ENCODE results near the gene SLC25A1. TPM values are rescaled to one million over a fixed set of nuclear protein-coding genes. Genes with fewer than 3 reads are reported as not detected.

SLC25A1 gene
- total and polyA plus RNA-seq, 2 experiments from 2014 or later, result 141 to 242 TPM

- H3K4me3 Mint-ChIP-seq, result peak overlapping the region; percentile 41; the same call in 2 of the 3 replicates
- Histone ChIP-seq H4K20me1 (replicated peaks; ENCODE audit: insufficient read depth) (peaks cover 7% of the 10 kb centered on the region), H3K27me3 (ENCODE audit: insufficient read depth) (peaks cover 6% of the 10 kb centered on the region), H3K27ac (ENCODE audit: low read depth) (peak overlapping the region; percentile 88; the same call in 1 of the 2 replicates), H3K9me2 (ENCODE audit: insufficient read depth) (no peaks in the 10 kb centered on the region), H3K4me2 (peak overlapping the region; percentile 96; the same call in 1 of the 2 replicates), H3F3A (replicated peaks; ENCODE audit: low read depth) (peaks cover 35% of the 10 kb centered on the region), H2AFZ (no peak overlapping the region), H3K4me3 (no peak overlapping the region), H3K4me1 (ENCODE audit: insufficient read depth) (peaks cover 40% of the 10 kb centered on the region), H3K79me2 (replicated peaks; ENCODE audit: insufficient read depth) (peaks cover 32% of the 10 kb centered on the region), H3K36me3 (ENCODE audit: insufficient read depth) (no peaks in the 10 kb centered on the region)
- peaks cover 43% of the 10 kb centered on the region for H3K27me3 Mint-ChIP-seq (ENCODE audit: insufficient read depth, low read depth, poor library complexity)
- peaks cover 42% of the 10 kb centered on the region for H3K4me1 Mint-ChIP-seq
- TF ChIP-seq EZH2 (IDR thresholded peaks at IDR 0.05; ENCODE audit: low read depth, unreplicated experiment) (no peak), ZNF462 (CRISPR knock-in tag; IDR thresholded peaks at IDR 0.05) (no peak), NANOG (IDR thresholded peaks at IDR 0.05; ENCODE audit: borderline replicate concordance) (no peak), EZH2phosphoT487 (IDR thresholded peaks at IDR 0.05; ENCODE audit: unreplicated experiment) (no peak)
- TF ChIP-seq, protein P1, sequence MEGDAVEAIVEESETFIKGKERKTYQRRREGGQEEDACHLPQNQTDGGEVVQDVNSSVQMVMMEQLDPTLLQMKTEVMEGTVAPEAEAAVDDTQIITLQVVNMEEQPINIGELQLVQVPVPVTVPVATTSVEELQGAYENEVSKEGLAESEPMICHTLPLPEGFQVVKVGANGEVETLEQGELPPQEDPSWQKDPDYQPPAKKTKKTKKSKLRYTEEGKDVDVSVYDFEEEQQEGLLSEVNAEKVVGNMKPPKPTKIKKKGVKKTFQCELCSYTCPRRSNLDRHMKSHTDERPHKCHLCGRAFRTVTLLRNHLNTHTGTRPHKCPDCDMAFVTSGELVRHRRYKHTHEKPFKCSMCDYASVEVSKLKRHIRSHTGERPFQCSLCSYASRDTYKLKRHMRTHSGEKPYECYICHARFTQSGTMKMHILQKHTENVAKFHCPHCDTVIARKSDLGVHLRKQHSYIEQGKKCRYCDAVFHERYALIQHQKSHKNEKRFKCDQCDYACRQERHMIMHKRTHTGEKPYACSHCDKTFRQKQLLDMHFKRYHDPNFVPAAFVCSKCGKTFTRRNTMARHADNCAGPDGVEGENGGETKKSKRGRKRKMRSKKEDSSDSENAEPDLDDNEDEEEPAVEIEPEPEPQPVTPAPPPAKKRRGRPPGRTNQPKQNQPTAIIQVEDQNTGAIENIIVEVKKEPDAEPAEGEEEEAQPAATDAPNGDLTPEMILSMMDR (conservative IDR thresholded peaks at IDR 0.05; ENCODE audit: low read depth in 2 of 2), result no peak
- peaks cover 16% of the 10 kb centered on the region; the same call in 2 of the 3 replicates for H3K36me3 Mint-ChIP-seq (ENCODE audit: low read depth)
- peak overlapping the region; percentile 19 for H3K27ac Mint-ChIP-seq
- no peak for ATAC-seq
- no peaks in the 10 kb centered on the region; the same call in 2 of the 3 replicates for H3K9me3 Mint-ChIP-seq
- no peak for DNase-seq (ENCODE audit: low spot score)
These were observed 2.8 kb downstream of the SLC25A1 start for GRCh38 chr22:19175602-19176174.

Data from GM23338 (cell line).